SK-N-SH treated with all-trans-retinoic acid at 6 μM for 48 hours (cell line): ENCODE data around the gene FAAP100.

ENCODE experiments used
- ATAC-seq: fragments of 200-7000 bp; cut with Tn5 transposase; 3 replicates; pipeline ENCODE4 v1.9.1; 2020; ENCODE audit warnings: mild to moderate bottlenecking, moderate library complexity
- ARNTL ChIP-seq: fragments of 450-650 bp; formaldehyde crosslinking; IDR thresholded peaks from 2 replicates; pipeline ENCODE4 v1.5.0; 2020; ENCODE audit warnings: low read depth, mild to moderate bottlenecking, moderate library complexity, borderline replicate concordance
- BACH2 ChIP-seq: fragments of 250-450 bp; sonication (Bioruptor Pico); IDR thresholded peaks from 2 replicates; pipeline ENCODE4 v1.9.0; 2021; ENCODE audit warnings: mild to moderate bottlenecking, borderline replicate concordance
- CSDC2 ChIP-seq: fragments of 250-450 bp; sonication (Bioruptor Pico); IDR thresholded peaks from 2 replicates; pipeline ENCODE4 v1.5.0; 2020; ENCODE audit warnings: mild to moderate bottlenecking, moderate library complexity
- CSRNP3 ChIP-seq: fragments of 250-450 bp; sonication (Bioruptor Pico); IDR thresholded peaks from 2 replicates; pipeline ENCODE4 v1.5.1; 2021; ENCODE audit warnings: mild to moderate bottlenecking, moderate library complexity
- ESRRG ChIP-seq: fragments of 250-450 bp; sonication (Bioruptor Pico); IDR thresholded peaks from 2 replicates; pipeline ENCODE4 v1.6.1; 2021; ENCODE audit warnings: mild to moderate bottlenecking
- GLIS3 ChIP-seq: fragments of 250-450 bp; sonication (Bioruptor Pico); IDR thresholded peaks from 2 replicates; pipeline ENCODE4 v1.5.0; 2020; ENCODE audit warnings: mild to moderate bottlenecking, moderate library complexity
- ISL1 ChIP-seq: fragments of 250-450 bp; sonication (Bioruptor Pico); IDR thresholded peaks from 2 replicates; pipeline ENCODE4 v2.1.2; 2022; ENCODE audit warnings: mild to moderate bottlenecking, moderate library complexity
- OSR1 ChIP-seq: fragments of 250-450 bp; sonication (Bioruptor Pico); IDR thresholded peaks from 2 replicates; pipeline ENCODE4 v1.8.0; 2022; ENCODE audit warnings: moderate library complexity, mild to moderate bottlenecking, inconsistent platforms
- PATZ1 ChIP-seq: fragments of 250-450 bp; sonication (Bioruptor Pico); IDR thresholded peaks from 2 replicates; pipeline ENCODE4 v1.8.0; 2020; ENCODE audit warnings: mild to moderate bottlenecking, moderate library complexity, borderline replicate concordance
- PPARA ChIP-seq: fragments of 250-450 bp; sonication (Bioruptor Pico); IDR thresholded peaks from 2 replicates; pipeline ENCODE4 v1.5.0; 2020; ENCODE audit warnings: mild to moderate bottlenecking, borderline replicate concordance
- RARB ChIP-seq: fragments of 250-450 bp; sonication (Bioruptor Pico); IDR thresholded peaks from 2 replicates; pipeline ENCODE4 v1.8.0; 2021; ENCODE audit warnings: mild to moderate bottlenecking, moderate library complexity
- TCF4 ChIP-seq: fragments of 250-450 bp; sonication (Bioruptor Pico); IDR thresholded peaks from 2 replicates; pipeline ENCODE4 v1.8.0; 2021; ENCODE audit warnings: mild to moderate bottlenecking, moderate library complexity, borderline replicate concordance
- TOX ChIP-seq: fragments of 250-450 bp; sonication (Bioruptor Pico); IDR thresholded peaks from 2 replicates; pipeline ENCODE4 v1.8.0; 2021; ENCODE audit warnings: mild to moderate bottlenecking, moderate library complexity, borderline replicate concordance
- TSHZ2 ChIP-seq: fragments of 250-450 bp; sonication (Bioruptor Pico); IDR thresholded peaks from 2 replicates; pipeline ENCODE4 v1.5.0; 2020; ENCODE audit warnings: mild to moderate bottlenecking, moderate library complexity
- ZC3H10 ChIP-seq: fragments of 250-450 bp; sonication (Bioruptor Pico); IDR thresholded peaks from 2 replicates; pipeline ENCODE4 v1.5.1; 2021; ENCODE audit warnings: mild to moderate bottlenecking, moderate library complexity
- ZFP3 ChIP-seq: fragments of 250-450 bp; sonication (Bioruptor Pico); IDR thresholded peaks from 2 replicates; pipeline ENCODE4 v1.5.0; 2020; ENCODE audit warnings: mild to moderate bottlenecking, moderate library complexity
- ZFP30 ChIP-seq: fragments of 450-650 bp; formaldehyde crosslinking; IDR thresholded peaks from 2 replicates; pipeline ENCODE4 v1.5.0; 2022; ENCODE audit warnings: mild to moderate bottlenecking, moderate library complexity
- ZNF565 ChIP-seq: fragments of 450-650 bp; formaldehyde crosslinking; conservative IDR thresholded peaks from 2 replicates; pipeline ENCODE4 v1.5.0; 2020; ENCODE audit warnings: low read depth, mild to moderate bottlenecking, moderate library complexity
- ZNF70 ChIP-seq: fragments of 450-650 bp; formaldehyde crosslinking; IDR thresholded peaks from 2 replicates; pipeline ENCODE4 v1.5.0; 2020; ENCODE audit warnings: mild to moderate bottlenecking, moderate library complexity

The FAAP100 gene

GRCh38 chr17:81563861-81564586 is 11.9 kb upstream of the FAAP100 start:
- ATAC-seq: no peak
- TF ChIP-seq ESRRG (CRISPR knock-in tag) (no peak), ZFP30 (CRISPR knock-in tag) (no peak), ZC3H10 (CRISPR knock-in tag) (no peak), ZFP3 (CRISPR knock-in tag) (no peak)
- TF ChIP-seq, all 23 proteins: peak for 0

- ATAC-seq: no peak
Observed at GRCh38 chr17:81561494-81561885, 9.3 kb upstream of the FAAP100 start.

GRCh38 chr17:81558941-81559806 is 7.0 kb upstream of the FAAP100 start:
- ATAC-seq: peak; percentile 69
- TF ChIP-seq RARB (no peak), ZC3H10 (CRISPR knock-in tag) (no peak)

More at GRCh38 chr17:81561494-81561885, 9.3 kb upstream of the FAAP100 start:
- TF ChIP-seq ESRRG (CRISPR knock-in tag): no peak
- no peak for TF ChIP-seq TOX (CRISPR knock-in tag)
- TF ChIP-seq CSRNP3: no peak
- no peak for TF ChIP-seq ZNF565
- TF ChIP-seq CSDC2: no peak
- TF ChIP-seq GLIS3 (CRISPR knock-in tag): no peak
- TF ChIP-seq TCF4 (CRISPR knock-in tag): no peak
- TF ChIP-seq ARNTL: no peak
- TF ChIP-seq RARB: no peak

GRCh38 chr17:81558115-81558468 is 5.9 kb upstream of the FAAP100 start:
- TF ChIP-seq ARNTL (no peak), PPARA (CRISPR knock-in tag) (no peak), PATZ1 (CRISPR knock-in tag) (no peak), CSDC2 (no peak), ESRRG (CRISPR knock-in tag) (no peak), ZNF70 (CRISPR knock-in tag) (no peak), GLIS3 (CRISPR knock-in tag) (no peak), OSR1 (no peak), ZNF565 (no peak), TSHZ2 (CRISPR knock-in tag) (no peak), ZFP3 (CRISPR knock-in tag) (no peak)
- ATAC-seq: no peak

- ATAC-seq: no peak
- no peak for TF ChIP-seq TOX (CRISPR knock-in tag)
- no peak for TF ChIP-seq GLIS3 (CRISPR knock-in tag)
- no peak for TF ChIP-seq ESRRG (CRISPR knock-in tag)
- no peak for TF ChIP-seq CSRNP3
- no peak for TF ChIP-seq ISL1
- no peak for TF ChIP-seq TSHZ2 (CRISPR knock-in tag)
- TF ChIP-seq OSR1: no peak
- TF ChIP-seq ARNTL: no peak
- no peak for TF ChIP-seq BACH2 (CRISPR knock-in tag)
- TF ChIP-seq TCF4 (CRISPR knock-in tag): no peak
- TF ChIP-seq RARB: no peak
Observed at GRCh38 chr17:81557276-81558114, 5.3 kb upstream of the FAAP100 start.
